GM23338 (cell line): Measurements from ENCODE around the gene FAM217B. TPM values are rescaled to one million over a fixed set of nuclear protein-coding genes. Genes with fewer than 3 reads are reported as not detected.

Source experiments
- ATAC-seq: fragments of 200-7000 bp; cut with Tn5 transposase; 3 replicates; pipeline ENCODE4 v1.9.1; 2020
- DNase-seq: peaks from one replicate; pipeline ENCODE4 v3.0.0-alpha.2; 2015; ENCODE audit warnings: low spot score
- H2AFZ ChIP-seq: fragments of 200-600 bp; sonication (generic); 2 replicates; pipeline ENCODE4 v1.8.0; 2016; ENCODE audit warnings: antibody characterized with exemption, mild to moderate bottlenecking, moderate library complexity
- H3F3A ChIP-seq: fragments of 200-600 bp; sonication (generic); replicated peaks from 2 replicates; pipeline ENCODE4 v1.8.0; 2017; ENCODE audit warnings: antibody characterized with exemption, mixed run types, low read depth
- H3K27ac ChIP-seq: fragments of 200-600 bp; sonication (generic); 2 replicates; pipeline ENCODE4 v1.6.1; 2016; ENCODE audit warnings: low read depth
- H3K27me3 ChIP-seq: fragments of 200-600 bp; sonication (generic); 2 replicates; pipeline ENCODE4 v1.8.0; 2016; ENCODE audit warnings: mild to moderate bottlenecking, mixed run types, moderate library complexity; ENCODE audit not compliant: insufficient read depth
- H3K36me3 ChIP-seq: fragments of 200-600 bp; sonication (generic); 2 replicates; pipeline ENCODE4 v1.8.0; 2016; ENCODE audit warnings: mild to moderate bottlenecking; ENCODE audit not compliant: insufficient read depth
- H3K4me1 ChIP-seq: fragments of 200-600 bp; sonication (generic); 2 replicates; pipeline ENCODE4 v1.8.0; 2016; ENCODE audit warnings: mild to moderate bottlenecking, moderate library complexity; ENCODE audit not compliant: insufficient read depth
- H3K4me2 ChIP-seq: fragments of 200-600 bp; sonication (generic); 2 replicates; pipeline ENCODE4 v1.7.1; 2017; ENCODE audit warnings: mixed run types
- H3K4me3 ChIP-seq: fragments of 200-600 bp; sonication (generic); 2 replicates; pipeline ENCODE4 v1.6.1; 2016; ENCODE audit warnings: mixed run types
- H3K79me2 ChIP-seq: fragments of 200-600 bp; sonication (generic); replicated peaks from 2 replicates; pipeline ENCODE4 v1.8.0; 2017; ENCODE audit warnings: mild to moderate bottlenecking; ENCODE audit not compliant: insufficient read depth
- H3K9me2 ChIP-seq: fragments of 200-600 bp; sonication (generic); 2 replicates; pipeline ENCODE4 v1.8.0; 2017; ENCODE audit not compliant: insufficient read depth
- H4K20me1 ChIP-seq: fragments of 200-600 bp; sonication (generic); replicated peaks from 2 replicates; pipeline ENCODE4 v1.8.0; 2017; ENCODE audit warnings: mild to moderate bottlenecking; ENCODE audit not compliant: insufficient read depth
- H3K27ac Mint-ChIP-seq: 2 replicates; pipeline ENCODE4 v1.8.0; 2020; ENCODE audit warnings: inconsistent platforms, mild to moderate bottlenecking, moderate library complexity, mixed read lengths
- H3K27me3 Mint-ChIP-seq: 3 replicates; pipeline ENCODE4 v1.8.0; 2022; ENCODE audit warnings: low read depth, mild to moderate bottlenecking, moderate library complexity, mixed read lengths, inconsistent platforms; ENCODE audit not compliant: insufficient read depth, poor library complexity
- H3K36me3 Mint-ChIP-seq: 3 replicates; pipeline ENCODE4 v1.8.0; 2021; ENCODE audit warnings: low read depth, mild to moderate bottlenecking, inconsistent platforms, moderate library complexity, mixed read lengths
- H3K4me1 Mint-ChIP-seq: 3 replicates; pipeline ENCODE4 v1.8.0; 2020; ENCODE audit warnings: mild to moderate bottlenecking, inconsistent platforms, mixed read lengths
- H3K4me3 Mint-ChIP-seq: 3 replicates; pipeline ENCODE4 v1.8.0; 2021; ENCODE audit warnings: moderate library complexity, mild to moderate bottlenecking, inconsistent platforms, mixed read lengths
- H3K9me3 Mint-ChIP-seq: 3 replicates; pipeline ENCODE4 v1.8.0; 2020; ENCODE audit warnings: moderate library complexity, mild to moderate bottlenecking, inconsistent platforms, mixed read lengths
- CREB1 ChIP-seq: fragments of 250-450 bp; sonication (Bioruptor Pico); IDR thresholded peaks from 2 replicates; pipeline ENCODE4 v1.5.0; 2020; ENCODE audit warnings: low read depth, mild to moderate bottlenecking, moderate library complexity
- EZH2 ChIP-seq: fragments of 200-600 bp; sonication (generic); IDR thresholded peaks from one replicate; pipeline ENCODE4 v1.8.0; 2017; ENCODE audit warnings: antibody characterized with exemption, mild to moderate bottlenecking, low read depth; ENCODE audit not compliant: unreplicated experiment
- EZH2phosphoT487 ChIP-seq: fragments of 200-600 bp; sonication (generic); IDR thresholded peaks from one replicate; pipeline ENCODE4 v1.8.1; 2018; ENCODE audit warnings: antibody characterized with exemption; ENCODE audit not compliant: unreplicated experiment
- JUNB ChIP-seq: IDR thresholded peaks from one replicate; pipeline ENCODE4 v1.6.1; 2016; ENCODE audit warnings: antibody characterized with exemption; ENCODE audit not compliant: unreplicated experiment
- NANOG ChIP-seq: IDR thresholded peaks from 2 replicates; pipeline ENCODE4 v1.6.1; 2016; ENCODE audit warnings: antibody characterized with exemption, borderline replicate concordance
- POLR2AphosphoS5 ChIP-seq: IDR thresholded peaks from 2 replicates; pipeline ENCODE4 v1.6.1; 2016; ENCODE audit warnings: antibody characterized with exemption, low read depth
- STAT1 ChIP-seq: IDR thresholded peaks from one replicate; pipeline ENCODE4 v1.6.1; 2016; ENCODE audit warnings: antibody characterized with exemption; ENCODE audit not compliant: unreplicated experiment
- ZNF114 ChIP-seq: fragments of 250-450 bp; sonication (Bioruptor Pico); IDR thresholded peaks from 2 replicates; pipeline ENCODE4 v1.5.0; 2020; ENCODE audit warnings: mild to moderate bottlenecking, moderate library complexity
- ZNF331 ChIP-seq: fragments of 250-450 bp; sonication (Bioruptor Pico); IDR thresholded peaks from 2 replicates; pipeline ENCODE4 v1.5.0; 2020; ENCODE audit warnings: low read depth, mild to moderate bottlenecking, moderate library complexity
- polyA plus RNA-seq: library from polyadenylated mRNA; unstranded; fragments of >200 nt; fragmentation: Nextera tagmentation; extraction: Ambion mirVana; gene quantifications from 2 replicates; pipeline ENCODE4 v1.2.1, GENCODE V29; 2016
- total RNA-seq: library from RNA; depleted of rRNA; stranded (reverse); fragments of >200 nt; shearing (Covaris generic); gene quantifications from 2 replicates; pipeline ENCODE4 v1.2.3, GENCODE V29; 2014
- TF ChIP-seq, protein P1 (sequence below): IDR thresholded peaks from 2 replicates; pipeline ENCODE4 v1.6.1; 2016; ENCODE audit warnings: antibody characterized with exemption
- TF ChIP-seq, protein P2 (sequence below): IDR thresholded peaks from one replicate; pipeline ENCODE4 v1.6.1; 2018; ENCODE audit warnings: antibody characterized with exemption; ENCODE audit not compliant: unreplicated experiment
- TF ChIP-seq, protein P3 (sequence below), 2 experiments: fragments of 200-600 bp in 1 of 2; sonication (generic) in 1 of 2; conservative IDR thresholded peaks; 2 replicates each; pipeline versions ENCODE4 v1.5.1 to v1.6.1; 2016 to 2017; ENCODE audit warnings: antibody characterized with exemption in 2 of 2, low read depth in 2 of 2, mild to moderate bottlenecking in 2 of 2, moderate library complexity in 1 of 2
- TF ChIP-seq, protein P4 (sequence below): fragments of 250-450 bp; sonication (Bioruptor Pico); IDR thresholded peaks from 2 replicates; pipeline ENCODE4 v1.5.0; 2020; ENCODE audit warnings: mild to moderate bottlenecking, moderate library complexity

The FAM217B gene
- total and polyA plus RNA-seq, 2 experiments from 2014 or later, result 13.2 to 25.9 TPM

DNA sequence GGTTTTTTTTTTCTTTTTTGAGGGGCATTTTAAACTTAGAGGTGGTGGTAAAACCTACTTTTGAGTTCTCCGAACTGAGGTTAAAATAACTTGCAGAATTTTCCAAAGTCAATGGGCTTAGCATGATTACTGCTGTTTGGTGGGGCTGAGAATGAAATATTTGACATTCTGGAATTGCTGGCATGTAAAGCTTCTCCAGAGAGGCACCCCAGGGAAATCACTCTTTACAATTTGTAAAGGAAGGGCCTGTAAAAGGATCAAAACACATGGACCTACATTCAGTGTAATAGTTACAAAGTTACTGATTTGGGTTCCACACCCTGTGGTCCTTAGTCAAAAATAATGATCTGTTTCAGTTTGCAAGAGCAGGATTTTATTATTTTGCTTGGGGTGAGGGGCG lies 5.5 kb downstream of the FAM217B start:
- peaks cover 23% of the 10 kb centered on the region for H3K4me1 Mint-ChIP-seq
- Histone ChIP-seq H3K4me1 (peaks cover 14% of the 10 kb centered on the region), H3F3A (no peaks in the 10 kb centered on the region), H3K36me3 (peaks cover 16% of the 10 kb centered on the region; the same call in 1 of the 2 replicates), H3K27me3 (no peaks in the 10 kb centered on the region), H3K27ac (peak overlapping the region; percentile 34; the same call in 1 of the 2 replicates), H2AFZ (no peak overlapping the region), H3K9me2 (no peaks in the 10 kb centered on the region), H3K4me3 (no peak overlapping the region), H3K4me2 (peak overlapping the region; percentile 6), H4K20me1 (no peaks in the 10 kb centered on the region), H3K79me2 (peaks cover 12% of the 10 kb centered on the region; the same call in 1 of the 2 replicates)
- no peak for TF ChIP-seq ZNF331 (CRISPR knock-in tag)
- TF ChIP-seq NANOG, result no peak
- TF ChIP-seq POLR2AphosphoS5, result no peak
- TF ChIP-seq ZNF114, result no peak
- TF ChIP-seq JUNB, result no peak
- TF ChIP-seq, protein P1, sequence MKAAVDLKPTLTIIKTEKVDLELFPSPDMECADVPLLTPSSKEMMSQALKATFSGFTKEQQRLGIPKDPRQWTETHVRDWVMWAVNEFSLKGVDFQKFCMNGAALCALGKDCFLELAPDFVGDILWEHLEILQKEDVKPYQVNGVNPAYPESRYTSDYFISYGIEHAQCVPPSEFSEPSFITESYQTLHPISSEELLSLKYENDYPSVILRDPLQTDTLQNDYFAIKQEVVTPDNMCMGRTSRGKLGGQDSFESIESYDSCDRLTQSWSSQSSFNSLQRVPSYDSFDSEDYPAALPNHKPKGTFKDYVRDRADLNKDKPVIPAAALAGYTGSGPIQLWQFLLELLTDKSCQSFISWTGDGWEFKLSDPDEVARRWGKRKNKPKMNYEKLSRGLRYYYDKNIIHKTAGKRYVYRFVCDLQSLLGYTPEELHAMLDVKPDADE, result no peak
- TF ChIP-seq, protein P2, sequence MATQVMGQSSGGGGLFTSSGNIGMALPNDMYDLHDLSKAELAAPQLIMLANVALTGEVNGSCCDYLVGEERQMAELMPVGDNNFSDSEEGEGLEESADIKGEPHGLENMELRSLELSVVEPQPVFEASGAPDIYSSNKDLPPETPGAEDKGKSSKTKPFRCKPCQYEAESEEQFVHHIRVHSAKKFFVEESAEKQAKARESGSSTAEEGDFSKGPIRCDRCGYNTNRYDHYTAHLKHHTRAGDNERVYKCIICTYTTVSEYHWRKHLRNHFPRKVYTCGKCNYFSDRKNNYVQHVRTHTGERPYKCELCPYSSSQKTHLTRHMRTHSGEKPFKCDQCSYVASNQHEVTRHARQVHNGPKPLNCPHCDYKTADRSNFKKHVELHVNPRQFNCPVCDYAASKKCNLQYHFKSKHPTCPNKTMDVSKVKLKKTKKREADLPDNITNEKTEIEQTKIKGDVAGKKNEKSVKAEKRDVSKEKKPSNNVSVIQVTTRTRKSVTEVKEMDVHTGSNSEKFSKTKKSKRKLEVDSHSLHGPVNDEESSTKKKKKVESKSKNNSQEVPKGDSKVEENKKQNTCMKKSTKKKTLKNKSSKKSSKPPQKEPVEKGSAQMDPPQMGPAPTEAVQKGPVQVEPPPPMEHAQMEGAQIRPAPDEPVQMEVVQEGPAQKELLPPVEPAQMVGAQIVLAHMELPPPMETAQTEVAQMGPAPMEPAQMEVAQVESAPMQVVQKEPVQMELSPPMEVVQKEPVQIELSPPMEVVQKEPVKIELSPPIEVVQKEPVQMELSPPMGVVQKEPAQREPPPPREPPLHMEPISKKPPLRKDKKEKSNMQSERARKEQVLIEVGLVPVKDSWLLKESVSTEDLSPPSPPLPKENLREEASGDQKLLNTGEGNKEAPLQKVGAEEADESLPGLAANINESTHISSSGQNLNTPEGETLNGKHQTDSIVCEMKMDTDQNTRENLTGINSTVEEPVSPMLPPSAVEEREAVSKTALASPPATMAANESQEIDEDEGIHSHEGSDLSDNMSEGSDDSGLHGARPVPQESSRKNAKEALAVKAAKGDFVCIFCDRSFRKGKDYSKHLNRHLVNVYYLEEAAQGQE, result no peak
- TF ChIP-seq, protein P3, sequence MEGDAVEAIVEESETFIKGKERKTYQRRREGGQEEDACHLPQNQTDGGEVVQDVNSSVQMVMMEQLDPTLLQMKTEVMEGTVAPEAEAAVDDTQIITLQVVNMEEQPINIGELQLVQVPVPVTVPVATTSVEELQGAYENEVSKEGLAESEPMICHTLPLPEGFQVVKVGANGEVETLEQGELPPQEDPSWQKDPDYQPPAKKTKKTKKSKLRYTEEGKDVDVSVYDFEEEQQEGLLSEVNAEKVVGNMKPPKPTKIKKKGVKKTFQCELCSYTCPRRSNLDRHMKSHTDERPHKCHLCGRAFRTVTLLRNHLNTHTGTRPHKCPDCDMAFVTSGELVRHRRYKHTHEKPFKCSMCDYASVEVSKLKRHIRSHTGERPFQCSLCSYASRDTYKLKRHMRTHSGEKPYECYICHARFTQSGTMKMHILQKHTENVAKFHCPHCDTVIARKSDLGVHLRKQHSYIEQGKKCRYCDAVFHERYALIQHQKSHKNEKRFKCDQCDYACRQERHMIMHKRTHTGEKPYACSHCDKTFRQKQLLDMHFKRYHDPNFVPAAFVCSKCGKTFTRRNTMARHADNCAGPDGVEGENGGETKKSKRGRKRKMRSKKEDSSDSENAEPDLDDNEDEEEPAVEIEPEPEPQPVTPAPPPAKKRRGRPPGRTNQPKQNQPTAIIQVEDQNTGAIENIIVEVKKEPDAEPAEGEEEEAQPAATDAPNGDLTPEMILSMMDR (conservative IDR thresholded peaks at IDR 0.05; ENCODE audit: low read depth in 2 of 2), result no peak
- TF ChIP-seq CREB1 (CRISPR knock-in tag), result no peak
- TF ChIP-seq EZH2, result no peak
- TF ChIP-seq STAT1, result no peak
- TF ChIP-seq EZH2phosphoT487, result no peak
- TF ChIP-seq, protein P4, sequence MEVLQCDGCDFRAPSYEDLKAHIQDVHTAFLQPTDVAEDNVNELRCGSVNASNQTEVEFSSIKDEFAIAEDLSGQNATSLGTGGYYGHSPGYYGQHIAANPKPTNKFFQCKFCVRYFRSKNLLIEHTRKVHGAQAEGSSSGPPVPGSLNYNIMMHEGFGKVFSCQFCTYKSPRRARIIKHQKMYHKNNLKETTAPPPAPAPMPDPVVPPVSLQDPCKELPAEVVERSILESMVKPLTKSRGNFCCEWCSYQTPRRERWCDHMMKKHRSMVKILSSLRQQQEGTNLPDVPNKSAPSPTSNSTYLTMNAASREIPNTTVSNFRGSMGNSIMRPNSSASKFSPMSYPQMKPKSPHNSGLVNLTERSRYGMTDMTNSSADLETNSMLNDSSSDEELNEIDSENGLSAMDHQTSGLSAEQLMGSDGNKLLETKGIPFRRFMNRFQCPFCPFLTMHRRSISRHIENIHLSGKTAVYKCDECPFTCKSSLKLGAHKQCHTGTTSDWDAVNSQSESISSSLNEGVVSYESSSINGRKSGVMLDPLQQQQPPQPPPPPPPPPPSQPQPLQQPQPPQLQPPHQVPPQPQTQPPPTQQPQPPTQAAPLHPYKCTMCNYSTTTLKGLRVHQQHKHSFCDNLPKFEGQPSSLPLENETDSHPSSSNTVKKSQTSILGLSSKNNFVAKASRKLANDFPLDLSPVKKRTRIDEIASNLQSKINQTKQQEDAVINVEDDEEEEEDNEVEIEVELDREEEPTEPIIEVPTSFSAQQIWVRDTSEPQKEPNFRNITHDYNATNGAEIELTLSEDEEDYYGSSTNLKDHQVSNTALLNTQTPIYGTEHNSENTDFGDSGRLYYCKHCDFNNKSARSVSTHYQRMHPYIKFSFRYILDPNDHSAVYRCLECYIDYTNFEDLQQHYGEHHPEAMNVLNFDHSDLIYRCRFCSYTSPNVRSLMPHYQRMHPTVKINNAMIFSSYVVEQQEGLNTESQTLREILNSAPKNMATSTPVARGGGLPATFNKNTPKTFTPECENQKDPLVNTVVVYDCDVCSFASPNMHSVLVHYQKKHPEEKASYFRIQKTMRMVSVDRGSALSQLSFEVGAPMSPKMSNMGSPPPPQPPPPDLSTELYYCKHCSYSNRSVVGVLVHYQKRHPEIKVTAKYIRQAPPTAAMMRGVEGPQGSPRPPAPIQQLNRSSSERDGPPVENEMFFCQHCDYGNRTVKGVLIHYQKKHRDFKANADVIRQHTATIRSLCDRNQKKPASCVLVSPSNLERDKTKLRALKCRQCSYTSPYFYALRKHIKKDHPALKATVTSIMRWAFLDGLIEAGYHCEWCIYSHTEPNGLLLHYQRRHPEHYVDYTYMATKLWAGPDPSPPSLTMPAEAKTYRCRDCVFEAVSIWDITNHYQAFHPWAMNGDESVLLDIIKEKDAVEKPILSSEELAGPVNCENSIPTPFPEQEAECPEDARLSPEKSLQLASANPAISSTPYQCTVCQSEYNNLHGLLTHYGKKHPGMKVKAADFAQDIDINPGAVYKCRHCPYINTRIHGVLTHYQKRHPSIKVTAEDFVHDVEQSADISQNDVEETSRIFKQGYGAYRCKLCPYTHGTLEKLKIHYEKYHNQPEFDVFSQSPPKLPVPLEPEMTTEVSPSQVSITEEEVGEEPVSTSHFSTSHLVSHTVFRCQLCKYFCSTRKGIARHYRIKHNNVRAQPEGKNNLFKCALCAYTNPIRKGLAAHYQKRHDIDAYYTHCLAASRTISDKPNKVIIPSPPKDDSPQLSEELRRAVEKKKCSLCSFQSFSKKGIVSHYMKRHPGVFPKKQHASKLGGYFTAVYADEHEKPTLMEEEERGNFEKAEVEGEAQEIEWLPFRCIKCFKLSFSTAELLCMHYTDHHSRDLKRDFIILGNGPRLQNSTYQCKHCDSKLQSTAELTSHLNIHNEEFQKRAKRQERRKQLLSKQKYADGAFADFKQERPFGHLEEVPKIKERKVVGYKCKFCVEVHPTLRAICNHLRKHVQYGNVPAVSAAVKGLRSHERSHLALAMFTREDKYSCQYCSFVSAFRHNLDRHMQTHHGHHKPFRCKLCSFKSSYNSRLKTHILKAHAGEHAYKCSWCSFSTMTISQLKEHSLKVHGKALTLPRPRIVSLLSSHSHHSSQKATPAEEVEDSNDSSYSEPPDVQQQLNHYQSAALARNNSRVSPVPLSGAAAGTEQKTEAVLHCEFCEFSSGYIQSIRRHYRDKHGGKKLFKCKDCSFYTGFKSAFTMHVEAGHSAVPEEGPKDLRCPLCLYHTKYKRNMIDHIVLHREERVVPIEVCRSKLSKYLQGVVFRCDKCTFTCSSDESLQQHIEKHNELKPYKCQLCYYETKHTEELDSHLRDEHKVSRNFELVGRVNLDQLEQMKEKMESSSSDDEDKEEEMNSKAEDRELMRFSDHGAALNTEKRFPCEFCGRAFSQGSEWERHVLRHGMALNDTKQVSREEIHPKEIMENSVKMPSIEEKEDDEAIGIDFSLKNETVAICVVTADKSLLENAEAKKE (CRISPR knock-in tag), result no peak
- peaks cover 1% of the 10 kb centered on the region for H3K27me3 Mint-ChIP-seq
- peak overlapping the region; percentile 68 for H3K27ac Mint-ChIP-seq
- H3K36me3 Mint-ChIP-seq, result peaks cover 20% of the 10 kb centered on the region
- ATAC-seq (peak; percentile 43; the same call in 2 of the 3 replicates), DNase-seq (peak; percentile 45)
- no peaks in the 10 kb centered on the region for H3K9me3 Mint-ChIP-seq
- H3K4me3 Mint-ChIP-seq, result peak overlapping the region; percentile 25; the same call in 2 of the 3 replicates
